ENCODE results near the gene LRMDA.

LRMDA gene

DNA sequence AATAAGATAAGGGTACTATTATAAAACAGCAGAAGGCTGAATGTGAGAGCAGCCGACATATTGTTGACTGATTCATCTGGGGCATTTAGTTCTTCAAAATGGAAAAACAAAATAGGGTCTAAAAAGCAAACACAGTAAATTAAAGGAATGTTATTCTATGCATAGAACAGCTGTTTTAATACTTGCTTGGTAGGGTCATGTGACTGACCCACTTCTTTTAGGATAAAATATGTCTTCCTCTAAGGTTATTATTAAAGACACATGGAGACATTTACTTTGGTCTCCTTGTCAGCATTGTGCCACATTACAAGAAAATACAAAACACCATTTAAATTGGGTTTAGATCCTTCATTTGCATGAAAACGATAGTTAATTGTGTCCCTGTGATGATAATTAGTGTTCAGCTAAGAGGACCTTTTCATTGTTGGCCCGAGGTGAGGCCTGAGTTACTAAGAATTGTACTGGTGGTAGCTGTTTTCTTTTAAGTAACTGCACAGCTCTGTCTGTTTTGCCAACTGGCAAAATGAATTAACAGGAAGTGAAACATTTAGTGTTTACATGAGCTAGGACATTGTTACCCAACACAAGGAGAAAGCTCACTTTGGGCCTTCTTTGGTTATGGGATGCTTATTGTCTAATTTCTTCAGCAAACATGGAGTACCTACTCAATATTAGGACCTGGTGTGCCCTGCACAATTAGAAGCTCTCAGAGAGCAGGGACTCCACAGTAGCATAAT lies 764.4 kb downstream of the LRMDA start:
- no peak overlapping the region for H3K4me3 ChIP-seq (ENCODE audit: low read depth, low read length)
- TF ChIP-seq, protein P1, sequence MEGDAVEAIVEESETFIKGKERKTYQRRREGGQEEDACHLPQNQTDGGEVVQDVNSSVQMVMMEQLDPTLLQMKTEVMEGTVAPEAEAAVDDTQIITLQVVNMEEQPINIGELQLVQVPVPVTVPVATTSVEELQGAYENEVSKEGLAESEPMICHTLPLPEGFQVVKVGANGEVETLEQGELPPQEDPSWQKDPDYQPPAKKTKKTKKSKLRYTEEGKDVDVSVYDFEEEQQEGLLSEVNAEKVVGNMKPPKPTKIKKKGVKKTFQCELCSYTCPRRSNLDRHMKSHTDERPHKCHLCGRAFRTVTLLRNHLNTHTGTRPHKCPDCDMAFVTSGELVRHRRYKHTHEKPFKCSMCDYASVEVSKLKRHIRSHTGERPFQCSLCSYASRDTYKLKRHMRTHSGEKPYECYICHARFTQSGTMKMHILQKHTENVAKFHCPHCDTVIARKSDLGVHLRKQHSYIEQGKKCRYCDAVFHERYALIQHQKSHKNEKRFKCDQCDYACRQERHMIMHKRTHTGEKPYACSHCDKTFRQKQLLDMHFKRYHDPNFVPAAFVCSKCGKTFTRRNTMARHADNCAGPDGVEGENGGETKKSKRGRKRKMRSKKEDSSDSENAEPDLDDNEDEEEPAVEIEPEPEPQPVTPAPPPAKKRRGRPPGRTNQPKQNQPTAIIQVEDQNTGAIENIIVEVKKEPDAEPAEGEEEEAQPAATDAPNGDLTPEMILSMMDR (IDR thresholded peaks at IDR 0.05; ENCODE audit: low read depth, low read length, missing control alignments), result no peak
- DNase-seq (ENCODE audit: low read depth), result no peak

DNA sequence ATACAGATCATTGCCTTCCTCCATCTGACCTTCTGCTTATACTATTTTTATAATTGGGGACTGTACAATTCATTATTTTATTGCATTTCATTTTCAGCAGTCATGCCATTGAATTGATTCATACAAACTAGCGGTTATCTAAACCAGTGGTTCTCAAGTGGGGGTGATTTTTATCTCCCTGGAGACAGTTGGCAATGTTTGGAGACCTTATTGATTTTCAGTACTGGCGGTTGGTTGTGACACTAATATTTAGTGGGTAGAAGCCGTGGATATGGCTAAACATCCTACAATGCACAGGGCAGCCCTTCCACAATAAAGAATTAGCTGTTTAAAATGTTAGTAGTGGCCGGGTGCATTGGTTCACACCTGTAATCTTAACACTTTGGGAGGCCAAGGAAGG lies 765.9 kb downstream of the LRMDA start:
- no peak for DNase-seq (ENCODE audit: low read depth)
- no peak overlapping the region for H3K4me3 ChIP-seq (ENCODE audit: low read depth, low read length)
- TF ChIP-seq, protein P1 (IDR thresholded peaks at IDR 0.05; ENCODE audit: low read depth, low read length, missing control alignments), result no peak

DNA sequence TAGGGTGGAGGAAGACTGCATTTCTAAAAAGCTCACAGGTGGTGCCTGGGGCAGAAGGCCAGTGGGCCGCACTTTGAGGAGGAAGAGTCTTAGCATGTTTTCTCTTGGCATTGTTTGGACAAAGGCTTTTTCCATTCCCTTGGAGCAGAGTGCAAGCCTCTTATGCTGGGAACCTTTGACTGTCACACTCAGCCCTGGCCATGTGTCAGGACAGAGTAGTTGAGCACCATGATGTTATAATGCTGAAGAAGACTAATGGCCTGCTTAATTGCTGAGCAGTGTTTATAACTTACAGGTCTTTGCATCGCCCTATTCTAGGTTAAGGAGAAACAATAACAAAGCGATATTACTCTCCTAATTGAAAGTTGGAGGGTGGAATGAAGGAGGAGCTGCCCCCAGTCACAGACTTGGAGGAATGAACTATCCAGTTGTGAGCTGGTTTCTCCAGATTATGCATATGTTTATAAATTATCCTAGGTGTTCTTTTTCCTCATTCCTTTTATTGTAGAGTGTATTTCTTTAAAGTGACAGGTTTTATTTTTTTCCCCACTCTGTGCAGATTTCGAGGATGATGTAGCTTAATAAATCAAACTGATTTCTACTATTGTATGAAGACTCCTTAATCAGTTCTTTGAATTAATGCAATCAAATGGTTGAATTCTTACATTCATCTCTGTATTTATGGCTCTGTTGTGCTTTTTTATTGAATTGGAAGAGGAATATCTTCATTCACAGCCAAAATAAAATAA lies 767.0 kb downstream of the LRMDA start:
- DNase-seq (ENCODE audit: low read depth), result no peak
- TF ChIP-seq, protein P1 (IDR thresholded peaks at IDR 0.05; ENCODE audit: low read depth, low read length, missing control alignments), result no peak
- H3K4me3 ChIP-seq (ENCODE audit: low read depth, low read length), result no peak overlapping the region

DNA sequence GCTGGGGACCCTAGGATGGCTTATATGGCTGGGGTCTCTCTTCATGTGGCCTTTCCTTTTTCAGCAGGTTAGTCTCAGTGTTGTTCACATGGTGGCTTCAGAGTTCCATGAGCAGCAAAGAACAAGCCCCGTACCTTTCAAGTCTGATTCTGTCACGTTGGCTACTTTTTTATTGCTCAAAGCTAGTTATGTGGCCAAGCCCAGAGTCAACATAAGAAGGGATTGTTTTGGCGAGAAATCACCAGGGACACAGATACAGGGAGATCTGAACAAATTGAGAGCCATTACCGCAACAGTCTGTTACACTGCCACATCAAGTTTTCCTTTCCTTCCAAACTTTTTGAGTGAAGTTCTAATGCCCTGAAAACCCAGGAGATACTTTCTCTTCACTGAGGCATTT lies 770.5 kb downstream of the LRMDA start:
- DNase-seq (ENCODE audit: low read depth), result no peak
- TF ChIP-seq, protein P1 (IDR thresholded peaks at IDR 0.05; ENCODE audit: low read depth, low read length, missing control alignments), result no peak
- no peak overlapping the region for H3K4me3 ChIP-seq (ENCODE audit: low read depth, low read length)

DNA sequence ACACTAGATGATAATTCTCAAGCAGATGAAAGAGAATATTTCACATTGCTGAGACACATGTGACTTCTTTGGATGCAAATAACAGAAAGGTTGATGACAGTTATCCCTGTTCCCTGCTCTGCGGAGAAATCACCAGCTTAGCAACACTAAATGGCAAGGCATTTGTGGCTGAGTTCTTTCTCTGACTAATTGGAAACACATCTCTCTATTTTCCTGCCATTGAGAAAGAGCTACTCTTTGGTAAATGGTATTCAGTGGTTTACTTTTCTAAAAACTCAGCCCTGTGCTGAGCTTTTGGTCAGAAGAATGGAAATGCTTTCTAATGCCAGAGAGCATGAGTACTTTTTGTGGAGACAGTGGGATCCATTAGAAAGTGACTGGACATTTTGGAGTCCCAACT lies 771.4 kb downstream of the LRMDA start:
- DNase-seq (ENCODE audit: low read depth), result no peak
- no peak overlapping the region for H3K4me3 ChIP-seq (ENCODE audit: low read depth, low read length)
- TF ChIP-seq, protein P1 (IDR thresholded peaks at IDR 0.05; ENCODE audit: low read depth, low read length, missing control alignments), result no peak

DNA sequence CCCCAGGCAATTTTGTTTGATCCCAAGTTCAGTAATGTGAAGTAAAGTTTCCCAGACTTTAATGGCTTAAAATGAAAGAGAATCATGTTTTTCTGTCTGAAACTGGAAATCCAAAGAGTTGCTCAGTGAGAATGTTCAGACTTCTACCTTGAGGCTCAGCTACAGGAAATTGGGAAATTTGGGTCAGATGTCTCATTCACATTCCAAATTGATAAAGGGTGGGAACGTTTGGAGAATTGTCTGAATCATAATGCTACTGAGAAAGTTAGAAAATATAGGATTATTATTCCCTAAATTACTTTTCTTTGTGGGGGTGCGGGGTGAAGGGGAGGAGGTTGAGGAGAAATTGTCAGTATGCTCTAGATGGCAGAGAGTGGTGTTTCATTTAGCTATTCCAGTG lies 773.9 kb downstream of the LRMDA start:
- TF ChIP-seq, protein P1 (IDR thresholded peaks at IDR 0.05; ENCODE audit: low read depth, low read length, missing control alignments), result no peak
- H3K4me3 ChIP-seq (ENCODE audit: low read depth, low read length), result no peak overlapping the region
- DNase-seq (ENCODE audit: low read depth), result no peak
